ENCODE measurements around the gene RFX8. TPM values are rescaled to one million over a fixed set of nuclear protein-coding genes. Genes with fewer than 3 reads are reported as not detected.

RFX8 gene
- total and polyA plus RNA-seq, 2 donors (not counting 3 experiments of a cell fraction or from before 2014, with no cell fraction given), result 0.21 to 1.00 TPM

GRCh38 chr2:101410746-101411145, 64.2 kb downstream of the RFX8 start:
- Histone ChIP-seq H3K9ac (replicated peaks; ENCODE audit: extremely low read depth, insufficient read depth, low read length) (no peak overlapping the region), H3K79me2 (ENCODE audit: control insufficient read depth, insufficient read depth, low read length) (no peaks in the 10 kb centered on the region), H3K4me2 (ENCODE audit: insufficient read depth, low read length) (no peak overlapping the region), H3K9me1 (replicated peaks; ENCODE audit: control insufficient read depth, extremely low read depth, insufficient read depth, low read length) (no peaks in the 10 kb centered on the region), H3K4me1 (ENCODE audit: control insufficient read depth, extremely low read depth, insufficient read depth, low read length) (no peaks in the 10 kb centered on the region), H3K9me3 (replicated peaks; ENCODE audit: control insufficient read depth, insufficient read depth, low read length) (no peaks in the 10 kb centered on the region), H3K27ac (ENCODE audit: insufficient read depth, low read depth, low read length) (no peak overlapping the region), H4K20me1 (replicated peaks; ENCODE audit: control insufficient read depth, extremely low read depth, insufficient read depth, low read length) (no peaks in the 10 kb centered on the region), H3K4me3 (replicated peaks in 1 of 3; ENCODE audit: insufficient read depth in 1 of 3, low read depth in 1 of 3, low read length in 3 of 3) (no peak overlapping the region), H2AFZ (ENCODE audit: low read depth, low read length) (no peak overlapping the region), H3K27me3 (ENCODE audit: control insufficient read depth in 2 of 2, insufficient read depth in 2 of 2, low read length in 2 of 2) (peaks cover 0 to 15% of the 10 kb centered on the region in 2 experiments), H3K36me3 (ENCODE audit: control insufficient read depth in 2 of 2, extremely low read depth in 1 of 2, insufficient read depth in 2 of 2, low read length in 2 of 2) (no peaks in the 10 kb centered on the region)
- dilution Hi-C loops (cut with MboI; ENCODE audit: extremely low pct_ligation_motif_present, low sequenced_read_pairs) (no loop called here), intact Hi-C loops (cut with micrococcal nuclease) (no loop called here)
- DNase-seq (ENCODE audit: low read depth, low spot score) (no peak), FAIRE-seq (peak; percentile 12)
- TF ChIP-seq CTCF (IDR thresholded peaks at IDR 0.05; ENCODE audit: extremely low read depth in 1 of 2, insufficient read depth in 1 of 2, low read depth in 1 of 2, low read length in 2 of 2), result no peak
- TF ChIP-seq MYC (IDR thresholded peaks at IDR 0.05; ENCODE audit: low read depth, low read length), result no peak
- no peak for TF ChIP-seq MAX (IDR thresholded peaks at IDR 0.05; ENCODE audit: insufficient read depth, insufficient read length)
- no peak for TF ChIP-seq GATA2 (IDR thresholded peaks at IDR 0.05; ENCODE audit: insufficient read depth, insufficient read length, low read depth, low read length)
- no peak for TF ChIP-seq JUN (IDR thresholded peaks at IDR 0.05; ENCODE audit: borderline replicate concordance, insufficient read depth, insufficient read length, low read depth)
- no peak for TF ChIP-seq FOS (IDR thresholded peaks at IDR 0.05; ENCODE audit: borderline replicate concordance, insufficient read depth, low read length)
- TF ChIP-seq POLR2AphosphoS5 (IDR thresholded peaks at IDR 0.05; ENCODE audit: insufficient read depth, low read depth, low read length), result no peak
- TF ChIP-seq POLR2A (IDR thresholded peaks at IDR 0.05; ENCODE audit: low read depth, low read length), result no peak
- TF ChIP-seq EZH2 (IDR thresholded peaks at IDR 0.05; ENCODE audit: borderline replicate concordance, low read depth, low read length, severe bottlenecking), result no peak
- BruUV-seq (replicated peaks), result no TSS peak
- POLR2A ChIA-PET, result no interaction called here
- CTCF ChIA-PET, result interaction anchor here (0.8 to 7.8 kb wide), 4 partner anchors 8 to 421 kb away, joined by 3 to 55 read pairs (median 4); partner anchors contain the start of gene CREG2

All from endothelial cell of umbilical vein (primary cell).